HUES64 (cell line): ENCODE data around the gene SHCBP1.

Experiments used
- H3K27ac ChIP-seq: 2 replicates; pipeline ENCODE4 v1.7.0; 2013; ENCODE audit warnings: low read depth, low read length, inconsistent platforms
- H3K27me3 ChIP-seq: 2 replicates; pipeline ENCODE4 v1.6.1; 2013; ENCODE audit warnings: mild to moderate bottlenecking, low read length; ENCODE audit not compliant: insufficient read depth
- H3K36me3 ChIP-seq: 2 replicates; pipeline ENCODE4 v1.6.1; 2013; ENCODE audit warnings: mild to moderate bottlenecking, low read length; ENCODE audit not compliant: insufficient read depth
- H3K4me1 ChIP-seq: 2 replicates; pipeline ENCODE4 v1.6.1; 2013; ENCODE audit warnings: mild to moderate bottlenecking, low read length, moderate library complexity; ENCODE audit not compliant: insufficient read depth
- H3K4me3 ChIP-seq: 2 replicates; pipeline ENCODE4 v1.5.1; 2013; ENCODE audit warnings: mild to moderate bottlenecking, low read length, moderate library complexity
- H3K9ac ChIP-seq: 2 replicates; pipeline ENCODE4 v1.6.1; 2013; ENCODE audit warnings: mild to moderate bottlenecking, low read depth, low read length
- H3K9me3 ChIP-seq: 2 replicates; pipeline ENCODE4 v1.6.1; 2013; ENCODE audit warnings: low read depth, low read length; ENCODE audit not compliant: insufficient read depth
- WGBS: fragments of 150-250, 120-280 bp; methylation state at CpG from one replicate; pipeline ENCODE4 v1.1.7; 2013; ENCODE audit warnings: missing lambda C conversion rate; 5-methylcytosine and 5-hydroxymethylcytosine counted together

Gene SHCBP1

DNA sequence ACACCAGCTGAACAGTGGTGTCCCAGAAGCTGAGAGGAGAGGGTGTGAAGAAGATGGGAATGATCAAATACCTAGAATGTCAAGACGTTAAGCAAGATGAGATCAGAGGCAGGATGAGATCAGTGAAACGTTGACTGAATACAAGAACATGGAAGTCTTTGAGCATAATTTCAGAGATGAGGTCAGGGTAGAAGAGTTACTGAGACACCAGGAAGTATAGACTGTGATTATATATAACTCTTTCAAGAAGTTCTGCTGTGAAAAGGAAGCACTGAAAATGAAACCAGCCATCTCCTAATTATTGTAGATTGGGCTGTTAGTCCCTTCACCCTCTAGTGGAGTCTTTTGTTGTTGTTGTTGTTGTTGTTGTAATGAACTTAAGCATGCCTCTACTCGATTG, 9.1 kb downstream of the SHCBP1 start:
- Histone ChIP-seq H3K4me1 (no peaks in the 10 kb centered on the region), H3K27me3 (no peaks in the 10 kb centered on the region), H3K36me3 (peaks cover 82% of the 10 kb centered on the region), H3K9me3 (no peaks in the 10 kb centered on the region), H3K4me3 (no peak overlapping the region), H3K27ac (no peak overlapping the region), H3K9ac (no peak overlapping the region)
- WGBS = 89% methylated on average over 3 of the region's 3 CpGs

DNA sequence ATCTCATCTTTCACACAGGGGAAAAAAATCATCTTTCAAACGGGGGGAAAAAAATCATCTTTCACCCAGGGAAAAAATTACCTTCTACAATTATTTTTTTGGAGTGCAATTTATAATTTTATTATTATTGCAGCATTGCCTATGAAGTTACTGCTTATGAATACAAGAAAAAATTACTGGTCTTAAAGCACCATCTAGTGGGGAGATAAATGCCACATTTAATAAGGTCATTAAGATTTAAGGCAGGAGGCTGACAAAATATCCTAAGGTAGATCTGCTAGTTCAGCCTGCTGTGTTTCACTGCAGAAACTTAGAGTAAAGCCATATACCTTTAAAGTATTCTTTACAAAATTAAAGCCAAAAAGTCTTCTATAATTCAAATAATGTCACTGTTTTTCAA, 13.7 kb downstream of the SHCBP1 start:
- Histone ChIP-seq H3K9ac (no peak overlapping the region), H3K9me3 (no peaks in the 10 kb centered on the region), H3K36me3 (peaks cover 80% of the 10 kb centered on the region), H3K27ac (no peak overlapping the region), H3K27me3 (no peaks in the 10 kb centered on the region), H3K4me3 (no peak overlapping the region), H3K4me1 (no peaks in the 10 kb centered on the region)
- no CpG with 5 or more reads among the region's 1 CpG for WGBS

DNA sequence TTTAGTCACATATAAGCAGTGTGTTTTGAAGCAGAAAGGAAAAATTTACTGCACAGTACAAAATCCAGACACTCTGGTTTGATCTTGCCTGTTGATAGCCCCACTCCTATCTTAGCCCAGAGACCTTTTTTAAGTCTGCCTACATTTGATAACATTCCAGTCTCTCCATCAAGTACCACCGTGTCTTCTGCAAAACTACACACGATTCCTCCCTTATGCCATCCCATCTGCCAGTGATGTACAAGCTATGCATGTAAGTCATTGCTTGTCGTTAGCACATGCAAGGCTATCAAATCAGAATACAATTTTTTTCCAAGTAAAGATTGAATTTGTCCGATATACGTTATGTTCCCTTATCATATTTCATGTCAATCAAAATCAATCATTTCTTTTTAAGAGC, 14.9 kb downstream of the SHCBP1 start:
- Histone ChIP-seq H3K4me1 (no peaks in the 10 kb centered on the region), H3K9ac (no peak overlapping the region), H3K36me3 (peaks cover 80% of the 10 kb centered on the region), H3K4me3 (no peak overlapping the region), H3K9me3 (no peaks in the 10 kb centered on the region), H3K27ac (no peak overlapping the region), H3K27me3 (no peaks in the 10 kb centered on the region)
- 93% methylated on average over 5 of the region's 5 CpGs for WGBS

DNA sequence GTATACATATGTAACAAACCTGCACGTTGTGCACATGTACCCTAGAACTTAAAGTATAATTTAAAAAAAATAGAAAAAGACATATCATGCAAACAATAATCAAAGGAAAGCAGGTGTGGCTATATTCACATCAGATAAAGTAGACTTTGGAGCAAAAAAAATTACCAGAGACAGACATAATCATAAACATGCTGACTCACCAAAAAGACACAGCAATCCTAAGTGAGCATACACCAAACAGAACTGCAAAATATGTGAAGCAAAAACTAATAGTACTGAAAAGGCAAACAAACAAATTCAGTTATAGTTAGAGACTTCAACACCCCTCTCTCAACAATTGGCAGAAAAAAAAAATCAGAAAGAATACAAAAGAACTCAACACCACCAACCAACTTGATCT, 29.9 kb downstream of the SHCBP1 start:
- H3K9ac ChIP-seq = no peak overlapping the region
- no peaks in the 10 kb centered on the region for H3K4me1 ChIP-seq
- H3K9me3 ChIP-seq = peaks cover 4% of the 10 kb centered on the region; the same call in 1 of the 2 replicates
- H3K4me3 ChIP-seq = no peak overlapping the region
- no peaks in the 10 kb centered on the region for H3K27me3 ChIP-seq
- H3K27ac ChIP-seq = no peak overlapping the region
- WGBS = no CpG with 5 or more reads among the region's 1 CpG
- peaks cover 50% of the 10 kb centered on the region for H3K36me3 ChIP-seq

DNA sequence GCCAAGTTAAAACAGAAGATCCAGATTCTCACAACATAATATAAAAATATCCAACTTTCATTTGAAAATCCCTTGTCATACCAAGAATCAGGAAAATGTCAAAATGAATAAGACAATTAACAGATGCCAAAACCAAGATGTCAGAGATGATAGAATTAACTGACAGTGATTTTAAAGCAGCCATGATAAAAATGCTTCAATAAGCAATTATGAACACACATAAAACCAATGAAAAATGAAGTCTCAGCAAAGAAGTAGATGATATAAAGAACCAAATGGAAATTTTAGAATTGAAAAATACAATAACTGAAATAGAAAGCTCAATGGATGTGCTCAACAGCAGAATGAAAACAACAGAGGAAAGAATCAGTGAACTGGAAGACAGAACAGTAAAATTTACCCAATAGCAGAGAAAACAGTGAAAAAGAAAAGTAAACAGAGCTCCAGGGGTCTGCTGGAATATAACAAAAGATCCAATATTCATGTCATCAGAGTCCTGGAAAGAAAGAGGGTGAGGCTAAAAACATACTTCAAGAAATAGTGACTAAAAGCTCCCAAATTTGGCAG, 35.1 kb downstream of the SHCBP1 start:
- Histone ChIP-seq H3K27ac (no peak overlapping the region), H3K36me3 (peaks cover 54% of the 10 kb centered on the region), H3K4me1 (no peaks in the 10 kb centered on the region), H3K27me3 (no peaks in the 10 kb centered on the region), H3K4me3 (no peak overlapping the region), H3K9me3 (peaks cover 4% of the 10 kb centered on the region; the same call in 1 of the 2 replicates), H3K9ac (no peak overlapping the region)

DNA sequence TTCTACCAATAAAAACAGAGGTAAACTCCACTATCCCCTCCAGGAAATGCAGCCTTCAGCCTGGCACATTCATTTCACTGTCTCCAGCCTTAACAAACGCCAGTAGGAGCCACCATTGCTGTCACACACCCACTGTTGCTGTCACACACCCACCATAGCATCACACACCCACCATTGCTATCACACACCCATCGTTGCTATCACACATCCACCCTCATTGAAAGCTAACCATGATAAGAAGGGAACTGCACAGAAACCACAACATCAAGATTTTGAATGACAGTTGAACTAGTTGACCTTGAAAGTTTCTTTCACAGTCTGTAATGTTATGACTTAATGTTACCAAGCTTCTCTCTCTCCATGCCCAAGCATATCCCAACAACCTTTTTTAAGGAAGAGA, 38.1 kb downstream of the SHCBP1 start:
- Histone ChIP-seq H3K27me3 (no peaks in the 10 kb centered on the region), H3K4me1 (no peaks in the 10 kb centered on the region), H3K27ac (no peak overlapping the region), H3K9me3 (peaks cover 4% of the 10 kb centered on the region; the same call in 1 of the 2 replicates), H3K9ac (no peak overlapping the region), H3K36me3 (peaks cover 65% of the 10 kb centered on the region), H3K4me3 (no peak overlapping the region)
- WGBS = 93% methylated on average over 2 of the region's 2 CpGs

DNA sequence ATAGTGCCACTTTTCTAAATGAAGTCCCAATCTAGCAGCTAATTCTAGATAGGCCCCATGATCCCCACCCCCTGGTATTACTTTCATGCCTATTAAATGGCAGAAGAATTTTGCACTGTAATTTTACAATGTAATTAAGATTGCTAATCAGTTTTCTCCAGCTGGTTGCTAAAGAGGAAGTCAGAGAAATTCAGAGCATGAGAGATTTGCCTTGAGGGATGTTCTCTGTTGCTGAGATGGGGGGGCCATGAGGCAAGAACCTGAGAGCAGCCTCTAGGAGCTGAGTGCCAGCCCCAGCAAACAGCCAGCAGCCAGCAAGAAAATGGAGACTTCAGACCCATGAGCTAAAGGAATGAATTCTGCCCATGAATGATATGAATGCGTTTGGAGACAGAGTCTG, 38.9 kb downstream of the SHCBP1 start:
- no peak overlapping the region for H3K9ac ChIP-seq
- peaks cover 64% of the 10 kb centered on the region for H3K36me3 ChIP-seq
- WGBS = 90% methylated on average over 1 of the region's 1 CpG

DNA sequence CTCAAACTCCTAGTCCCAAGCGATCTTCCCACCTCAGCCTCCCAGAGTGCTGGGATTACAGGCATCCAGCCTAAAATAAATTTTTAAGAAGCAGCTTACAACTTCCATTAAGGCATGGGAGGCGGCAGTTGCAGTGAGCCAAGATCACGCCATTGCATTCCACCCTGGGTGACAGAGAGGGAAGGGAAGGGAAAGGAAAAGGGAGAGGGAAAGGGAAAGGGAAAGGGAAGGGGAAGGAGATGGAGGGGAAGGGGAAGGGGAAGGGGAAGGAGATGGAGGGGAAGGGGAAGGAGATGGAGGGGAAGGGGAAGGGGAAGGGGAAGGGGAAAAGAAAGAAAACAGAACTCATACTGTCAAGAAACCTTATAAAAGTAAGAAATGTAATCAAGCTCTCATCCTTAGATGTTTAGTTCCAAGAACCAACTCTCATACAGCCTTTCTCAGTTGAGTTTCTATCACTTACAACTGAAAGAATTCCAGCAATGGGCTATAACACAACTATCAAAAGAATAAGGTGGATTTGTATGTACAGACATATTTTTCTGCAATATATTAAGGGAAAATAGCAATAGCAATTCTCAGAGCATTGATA, 43.1 kb downstream of the SHCBP1 start:
- no peaks in the 10 kb centered on the region for H3K27me3 ChIP-seq
- no peaks in the 10 kb centered on the region for H3K9me3 ChIP-seq
- WGBS = 91% methylated on average over 3 of the region's 3 CpGs
- no peaks in the 10 kb centered on the region; the same call in 1 of the 2 replicates for H3K4me1 ChIP-seq
- H3K27ac ChIP-seq = no peak overlapping the region
- H3K36me3 ChIP-seq = peaks cover 31% of the 10 kb centered on the region
- H3K4me3 ChIP-seq = no peak overlapping the region
- H3K9ac ChIP-seq = no peak overlapping the region

More for the DNA sequence above, 38.9 kb downstream of the SHCBP1 start:
- Histone ChIP-seq H3K27ac (no peak overlapping the region), H3K27me3 (no peaks in the 10 kb centered on the region), H3K4me1 (no peaks in the 10 kb centered on the region), H3K9me3 (peaks cover 4% of the 10 kb centered on the region; the same call in 1 of the 2 replicates), H3K4me3 (no peak overlapping the region)

DNA sequence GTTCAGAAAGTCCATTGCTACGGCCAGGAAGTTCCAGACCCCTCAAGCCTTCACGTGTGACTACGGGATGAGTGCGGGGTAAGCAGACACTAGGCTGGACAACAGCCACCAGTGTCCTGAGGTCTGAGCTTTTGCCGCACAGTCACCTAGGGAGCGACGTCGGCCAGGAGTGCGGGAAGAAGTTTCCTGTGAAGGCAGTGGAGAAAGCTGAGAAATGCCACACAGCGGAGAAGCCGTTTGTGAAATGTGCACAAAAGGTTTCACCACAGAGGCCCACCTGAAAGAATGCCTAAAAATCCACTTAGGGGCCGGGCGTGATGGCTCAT, 47.4 kb downstream of the SHCBP1 start:
- no peak overlapping the region for H3K4me3 ChIP-seq
- H3K36me3 ChIP-seq = 0 out of 2 replicates have a peak, but pooled peaks cover 2% of the 10 kb centered on the region
- peak overlapping the region; percentile 53; the same call in 1 of the 2 replicates for H3K27ac ChIP-seq
- H3K4me1 ChIP-seq = no peaks in the 10 kb centered on the region; the same call in 1 of the 2 replicates
- H3K9me3 ChIP-seq = no peaks in the 10 kb centered on the region
- whole genome bisulfite sequencing = 77% methylated on average over 13 of the region's 13 CpGs
- 0 out of 2 replicates have a peak overlapping the region, but pooled peaks have one; percentile 57 for H3K9ac ChIP-seq
- no peaks in the 10 kb centered on the region for H3K27me3 ChIP-seq

DNA sequence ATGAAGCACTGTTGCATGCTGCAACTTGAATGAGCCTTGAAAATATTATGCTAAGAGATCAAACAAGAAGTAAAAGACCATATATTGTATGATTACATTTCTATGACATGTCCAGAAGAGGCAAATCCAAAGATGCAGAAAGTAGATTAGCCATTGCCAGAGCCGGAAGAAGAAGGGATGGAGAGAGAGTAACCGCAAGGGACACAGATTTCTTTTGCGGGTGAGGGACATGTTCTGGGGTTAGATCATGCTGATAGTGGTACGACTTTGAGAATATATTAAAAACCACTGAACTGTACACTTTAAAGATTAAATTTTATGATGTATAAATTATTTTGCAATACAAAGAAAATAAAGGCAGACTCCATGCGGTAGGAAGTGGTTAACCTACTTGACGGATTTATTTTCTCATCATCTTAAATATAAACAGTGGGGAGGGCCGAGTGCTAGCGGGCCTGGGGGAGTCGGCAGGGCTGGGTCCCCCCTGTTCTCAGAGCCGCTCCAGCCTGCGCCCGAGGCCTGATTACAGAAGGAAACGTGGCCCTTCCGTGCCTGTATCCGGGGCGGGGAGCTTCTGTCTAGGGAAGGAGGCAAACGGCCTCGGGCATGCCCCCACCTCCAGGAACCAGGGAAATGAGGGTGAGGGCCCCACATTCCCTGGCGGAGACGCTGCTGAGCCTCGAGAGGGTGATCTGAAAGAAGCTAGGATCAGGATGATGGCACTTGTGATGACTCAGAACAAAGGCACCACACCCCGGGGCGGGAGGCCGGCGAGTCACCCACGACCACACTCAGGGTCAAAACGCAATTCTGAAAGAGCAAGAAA, 48.0 kb downstream of the SHCBP1 start:
- no peaks in the 10 kb centered on the region; the same call in 1 of the 2 replicates for H3K4me1 ChIP-seq
- 0 out of 2 replicates have a peak overlapping the region, but pooled peaks have one; percentile 57 for H3K9ac ChIP-seq
- H3K27ac ChIP-seq = peak overlapping the region; percentile 11; the same call in 1 of the 2 replicates
- H3K27me3 ChIP-seq = no peaks in the 10 kb centered on the region
- 62% methylated on average over 24 of the region's 27 CpGs for whole genome bisulfite sequencing
- H3K36me3 ChIP-seq = no peaks in the 10 kb centered on the region
- H3K9me3 ChIP-seq = no peaks in the 10 kb centered on the region
- no peak overlapping the region for H3K4me3 ChIP-seq

DNA sequence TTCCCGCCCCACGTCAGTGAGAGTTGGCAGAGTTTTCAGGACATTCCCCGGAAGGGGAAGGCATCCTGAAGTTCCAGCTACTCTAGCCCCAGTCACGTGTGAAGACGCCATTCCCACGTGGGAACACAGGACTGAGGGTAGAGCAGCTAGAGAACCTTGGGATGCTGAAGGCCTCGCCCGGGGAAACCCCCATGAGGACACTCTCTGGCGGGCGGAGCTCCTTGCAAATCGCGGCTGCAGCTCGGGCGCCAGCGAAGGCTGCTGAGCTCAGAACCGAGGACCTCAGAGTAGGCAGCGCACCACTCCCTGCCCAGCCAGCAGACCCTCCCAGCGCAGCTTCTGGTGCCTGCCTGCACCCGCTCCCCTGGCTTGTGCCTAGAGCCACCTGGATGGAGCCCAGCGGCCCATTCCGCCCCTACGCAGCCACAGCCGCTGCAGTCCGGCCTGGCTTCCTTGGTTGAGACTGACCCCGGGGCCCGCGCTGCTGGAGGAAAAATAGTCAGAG, 51.9 kb downstream of the SHCBP1 start:
- Histone ChIP-seq H3K36me3 (no peaks in the 10 kb centered on the region), H3K4me1 (no peaks in the 10 kb centered on the region; the same call in 1 of the 2 replicates), H3K27me3 (no peaks in the 10 kb centered on the region), H3K4me3 (no peak overlapping the region), H3K27ac (no peak overlapping the region), H3K9ac (no peak overlapping the region), H3K9me3 (no peaks in the 10 kb centered on the region)
- WGBS = 93% methylated on average over 27 of the region's 27 CpGs
